ENCODE measurements around the gene CMTM4. TPM values are rescaled to one million over a fixed set of nuclear protein-coding genes. Genes with fewer than 3 reads are reported as not detected.

The CMTM4 gene
- total and polyA plus RNA-seq, 2 of the 8 experiments (the other 6 are each of a cell fraction or from before 2014, with no cell fraction given): 35.3 to 51.7 TPM

DNA sequence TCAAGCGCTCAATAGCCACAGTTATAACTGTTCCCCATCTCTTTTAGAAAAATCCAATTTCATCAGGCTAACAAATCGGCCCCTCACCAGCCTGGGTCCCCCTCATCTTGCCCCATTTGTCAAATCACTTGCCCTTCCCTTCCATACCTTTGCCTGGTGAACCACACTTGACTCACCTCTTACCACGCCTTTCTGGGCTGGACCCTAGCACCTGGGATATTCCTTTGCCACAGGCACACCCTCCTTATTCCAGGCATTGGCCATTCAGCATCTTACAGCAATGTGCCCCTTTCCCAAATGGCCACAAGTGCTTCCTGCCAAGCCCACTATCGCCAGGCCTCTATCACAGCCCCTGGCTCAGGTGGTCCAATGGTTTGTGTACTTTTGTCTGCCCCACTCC, 14.9 kb downstream of the CMTM4 start:
- Histone ChIP-seq H3K36me3 (ENCODE audit: control insufficient read depth in 2 of 4, insufficient read depth in 4 of 4, low read length in 3 of 4) (no peaks in the 10 kb centered on the region), H3K4me3 (ENCODE audit: extremely low read depth in 1 of 4, insufficient read depth in 2 of 4, low read depth in 3 of 4, low read length in 4 of 4) (no peak overlapping the region), H3K4me2 (ENCODE audit: insufficient read depth in 1 of 2, low read depth in 2 of 2, low read length in 2 of 2) (no peak overlapping the region), H3K4me1 (replicated peaks in 1 of 4; ENCODE audit: control insufficient read depth in 3 of 4, insufficient read depth in 4 of 4, low read length in 3 of 4) (0 out of 7 replicates have a peak, but pooled peaks cover 0 to 2% (median 0%) of the 10 kb centered on the region in 4 experiments), H3K14ac (ENCODE audit: insufficient read length) (no peak overlapping the region), H3K56ac (replicated peaks; ENCODE audit: insufficient read length, low read depth, low read length) (no peak overlapping the region), H3K23ac (ENCODE audit: insufficient read length) (no peak overlapping the region), H3K9me3 (ENCODE audit: insufficient read depth in 2 of 2, low read depth in 1 of 2, low read length in 1 of 2) (no peaks in the 10 kb centered on the region), H4K5ac (ENCODE audit: insufficient read length, low read depth, low read length) (no peak overlapping the region), H2AFZ (ENCODE audit: low read length) (no peak overlapping the region), H3K9ac (replicated peaks in 1 of 4; ENCODE audit: extremely low read depth in 1 of 4, low read depth in 3 of 4, low read length in 3 of 4) (no peak overlapping the region), H3K27me3 (replicated peaks in 1 of 4; ENCODE audit: control insufficient read depth in 3 of 4, extremely low read depth in 1 of 4, insufficient read depth in 3 of 4, low read length in 3 of 4) (no peaks in the 10 kb centered on the region), H2BK12ac (ENCODE audit: low read depth, low read length) (no peak overlapping the region), H2BK5ac (ENCODE audit: low read depth, low read length) (no peak overlapping the region), H3K79me1 (ENCODE audit: low read depth, low read length) (peaks cover 12% of the 10 kb centered on the region), H4K20me1 (replicated peaks in 1 of 2; ENCODE audit: control insufficient read depth in 1 of 2, insufficient read depth in 2 of 2, low read length in 2 of 2) (peaks cover 0 to 9% of the 10 kb centered on the region in 2 experiments), H3K23me2 (ENCODE audit: low read depth, low read length) (no peaks in the 10 kb centered on the region), H3K79me2 (ENCODE audit: control insufficient read depth in 1 of 2, insufficient read depth in 2 of 2, low read length in 2 of 2) (peaks cover 0 to 26% of the 10 kb centered on the region in 2 experiments; a peak in 2 of 4 replicates), H2BK15ac (ENCODE audit: low read length) (no peak overlapping the region), H4K8ac (ENCODE audit: extremely low read depth, insufficient read depth, low read length) (no peak overlapping the region; the same call in 1 of the 2 replicates), H3K4ac (replicated peaks; ENCODE audit: insufficient read length, low read depth, low read length) (no peak overlapping the region), H2AK5ac (ENCODE audit: low read depth, low read length) (no peak overlapping the region), H3K18ac (ENCODE audit: extremely low read depth, low read length) (no peak overlapping the region), H2BK20ac (ENCODE audit: low read length) (no peak overlapping the region), H4K91ac (replicated peaks; ENCODE audit: insufficient read length, low read length) (no peak overlapping the region), H2BK120ac (replicated peaks; ENCODE audit: low read depth, low read length) (no peak overlapping the region), H3K27ac (ENCODE audit: low read depth, low read length) (no peak overlapping the region)
- DNase-seq (ENCODE audit: low read depth in 1 of 2, low spot score in 2 of 2) (no peak), FAIRE-seq (no peak)
- WGBS, 2 experiments (ENCODE audit: extremely low coverage in 1 of 2, insufficient coverage in 1 of 2, insufficient read length in 1 of 2, insufficient replicate concordance in 2 of 2, low coverage in 1 of 2, low lambda C conversion rate in 2 of 2, missing lambda C conversion rate in 1 of 2): 96% methylated on average over 4 of the region's 4 CpGs; no CpG with 5 or more reads in 1 of the 2 experiments
- POLR2A ChIA-PET (ENCODE audit: partially characterized antibody): interaction anchor here (1.3 kb wide), 1 partner anchor 35 kb away, joined by 3 read pairs; no protein-coding TSS in a partner anchor
- TF ChIP-seq ASH2L (IDR thresholded peaks at IDR 0.05; ENCODE audit: low read length) (no peak), BACH1 (IDR thresholded peaks at IDR 0.05; ENCODE audit: low read length) (no peak), TEAD4 (IDR thresholded peaks at IDR 0.05; ENCODE audit: low read depth, low read length) (no peak), PHF8 (conservative IDR thresholded peaks at IDR 0.05; ENCODE audit: low read depth, low read length) (no peak), JUN (IDR thresholded peaks at IDR 0.05; ENCODE audit: low read depth, low read length) (no peak), MAFK (IDR thresholded peaks at IDR 0.05; ENCODE audit: low read depth, low read length) (no peak), CTBP2 (IDR thresholded peaks at IDR 0.05; ENCODE audit: borderline replicate concordance, insufficient read depth, insufficient read length, low read length) (no peak), EGR1 (IDR thresholded peaks at IDR 0.05; ENCODE audit: borderline replicate concordance, low read depth, low read length) (no peak), POLR2A (IDR thresholded peaks at IDR 0.05; ENCODE audit: control extremely low read depth in 1 of 2, low read depth in 2 of 2, low read length in 2 of 2) (no peak)
- TF ChIP-seq, protein P1, sequence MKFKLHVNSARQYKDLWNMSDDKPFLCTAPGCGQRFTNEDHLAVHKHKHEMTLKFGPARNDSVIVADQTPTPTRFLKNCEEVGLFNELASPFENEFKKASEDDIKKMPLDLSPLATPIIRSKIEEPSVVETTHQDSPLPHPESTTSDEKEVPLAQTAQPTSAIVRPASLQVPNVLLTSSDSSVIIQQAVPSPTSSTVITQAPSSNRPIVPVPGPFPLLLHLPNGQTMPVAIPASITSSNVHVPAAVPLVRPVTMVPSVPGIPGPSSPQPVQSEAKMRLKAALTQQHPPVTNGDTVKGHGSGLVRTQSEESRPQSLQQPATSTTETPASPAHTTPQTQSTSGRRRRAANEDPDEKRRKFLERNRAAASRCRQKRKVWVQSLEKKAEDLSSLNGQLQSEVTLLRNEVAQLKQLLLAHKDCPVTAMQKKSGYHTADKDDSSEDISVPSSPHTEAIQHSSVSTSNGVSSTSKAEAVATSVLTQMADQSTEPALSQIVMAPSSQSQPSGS (IDR thresholded peaks at IDR 0.05; ENCODE audit: low read length): no peak
- CTCF ChIA-PET (ENCODE audit: partially characterized antibody): interaction anchor here (0.7 to 0.9 kb wide), 2 partner anchors 11 to 36 kb away, joined by 3 read pairs; no protein-coding TSS in a partner anchor

All from H1 (cell line).